ENCODE results near the gene KMT2B.

Gene KMT2B

GRCh38 chr19:35738021-35738886 is 20.5 kb downstream of the KMT2B start:
- H3K4me3 ChIP-seq (replicated peaks; ENCODE audit: insufficient read depth, low read length), result no peak overlapping the region
- no peak for DNase-seq (ENCODE audit: low read depth in 1 of 2, low spot score in 1 of 2)
- H3K27ac ChIP-seq (replicated peaks), result no peak overlapping the region
- no peaks in the 10 kb centered on the region for H3K27me3 ChIP-seq (ENCODE audit: insufficient read depth, poor library complexity, severe bottlenecking)
- TF ChIP-seq SPI1 (IDR thresholded peaks at IDR 0.05; ENCODE audit: borderline replicate concordance, low read depth), result no peak
- no peak for TF ChIP-seq REST (IDR thresholded peaks at IDR 0.05; ENCODE audit: insufficient replicate concordance, low read depth)
- TF ChIP-seq GABPA (IDR thresholded peaks at IDR 0.05; ENCODE audit: low read depth), result no peak
- TF ChIP-seq CTCF (IDR thresholded peaks at IDR 0.05; ENCODE audit: insufficient read depth, low read length), result no peak
- TF ChIP-seq POLR2AphosphoS5 (IDR thresholded peaks at IDR 0.05; ENCODE audit: low read depth), result no peak

- TF ChIP-seq GABPA (IDR thresholded peaks at IDR 0.05; ENCODE audit: low read depth) (no peak), CTCF (IDR thresholded peaks at IDR 0.05; ENCODE audit: insufficient read depth, low read length) (no peak), REST (IDR thresholded peaks at IDR 0.05; ENCODE audit: insufficient replicate concordance, low read depth) (no peak), SPI1 (IDR thresholded peaks at IDR 0.05; ENCODE audit: borderline replicate concordance, low read depth) (no peak), POLR2AphosphoS5 (IDR thresholded peaks at IDR 0.05; ENCODE audit: low read depth) (no peak)
- DNase-seq (ENCODE audit: low read depth in 1 of 2, low spot score in 1 of 2), result no peak
- Histone ChIP-seq H3K27ac (replicated peaks) (no peak overlapping the region), H3K27me3 (ENCODE audit: insufficient read depth, poor library complexity, severe bottlenecking) (no peaks in the 10 kb centered on the region), H3K4me3 (replicated peaks; ENCODE audit: insufficient read depth, low read length) (no peak overlapping the region)
Measured at GRCh38 chr19:35738887-35739229, 21.1 kb downstream of the KMT2B start.

GRCh38 chr19:35739275-35740107 is 21.7 kb downstream of the KMT2B start:
- peak overlapping the region; percentile 63 for H3K4me3 ChIP-seq (replicated peaks; ENCODE audit: insufficient read depth, low read length)
- H3K27me3 ChIP-seq (ENCODE audit: insufficient read depth, poor library complexity, severe bottlenecking), result no peaks in the 10 kb centered on the region
- DNase-seq (ENCODE audit: low read depth in 1 of 2, low spot score in 1 of 2), result no peak
- H3K27ac ChIP-seq (replicated peaks), result no peak overlapping the region; the same call in 1 of the 2 replicates
- TF ChIP-seq REST (IDR thresholded peaks at IDR 0.05; ENCODE audit: insufficient replicate concordance, low read depth) (no peak), GABPA (IDR thresholded peaks at IDR 0.05; ENCODE audit: low read depth) (no peak), POLR2AphosphoS5 (IDR thresholded peaks at IDR 0.05; ENCODE audit: low read depth) (peak; percentile 38; the same call in 1 of the 2 replicates)
